CD4-positive, alpha-beta T cell treated with Interleukin-15 for 1 hour (primary cell): Measurements from ENCODE around the gene AGTR1.
"Not testable (repeated sequence)": the region's sequence is repeated elsewhere in the genome, so short reads cannot be mapped to it uniquely, and the experiment has no call there.

Experiments used
- DNase-seq: peaks from one replicate; pipeline ENCODE4 v3.0.0-alpha.2; 2020

The AGTR1 gene

GRCh38 chr3:148718982-148719862 lies 21.5 kb downstream of the AGTR1 start:
- DNase-seq, result no peak

DNA sequence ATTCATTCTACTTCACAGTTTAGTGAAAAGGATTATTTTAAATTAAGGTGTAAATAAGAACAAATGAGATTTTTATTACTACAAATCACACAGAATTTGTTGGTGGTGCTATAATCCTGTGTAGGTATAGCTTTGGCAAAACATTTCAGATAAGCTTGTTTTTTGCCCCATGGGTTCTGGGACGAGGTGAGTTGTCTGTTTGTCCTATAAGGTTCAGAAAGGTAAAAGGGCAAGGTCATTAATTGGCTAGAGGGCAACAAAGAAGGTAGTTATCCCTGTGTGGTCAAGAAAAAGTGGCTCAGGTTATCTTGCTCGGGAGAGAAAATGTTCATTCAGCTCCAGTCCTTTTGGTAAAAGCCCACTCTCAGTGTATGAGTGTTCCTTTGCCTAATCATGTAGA lies 23.2 kb downstream of the AGTR1 start:
- DNase-seq, result no peak

- no peak for DNase-seq
These were observed 25.9 kb downstream of the AGTR1 start for GRCh38 chr3:148723631-148724030.

- DNase-seq, result no peak
These were observed 29.5 kb downstream of the AGTR1 start for GRCh38 chr3:148727231-148727630.

DNA sequence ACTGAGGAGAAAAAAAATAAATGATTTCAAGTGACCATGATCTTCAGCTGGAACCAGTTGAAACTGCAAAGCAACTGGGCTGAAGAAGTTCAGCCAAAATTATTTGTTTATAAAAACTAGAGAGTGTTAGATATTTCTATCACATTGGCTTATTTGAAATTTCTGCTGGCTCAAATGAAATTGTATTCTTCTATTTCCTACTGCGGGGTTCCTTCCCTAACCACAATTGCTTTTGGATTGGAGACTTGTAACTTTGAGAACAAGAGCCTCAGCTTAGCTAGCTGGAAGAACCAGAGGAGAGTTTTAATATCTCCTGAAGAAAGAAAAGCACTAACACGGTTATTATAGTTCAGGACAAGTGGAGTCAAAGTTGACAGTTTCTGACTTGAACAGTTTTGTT lies 31.1 kb downstream of the AGTR1 start:
- DNase-seq, result no peak

DNA sequence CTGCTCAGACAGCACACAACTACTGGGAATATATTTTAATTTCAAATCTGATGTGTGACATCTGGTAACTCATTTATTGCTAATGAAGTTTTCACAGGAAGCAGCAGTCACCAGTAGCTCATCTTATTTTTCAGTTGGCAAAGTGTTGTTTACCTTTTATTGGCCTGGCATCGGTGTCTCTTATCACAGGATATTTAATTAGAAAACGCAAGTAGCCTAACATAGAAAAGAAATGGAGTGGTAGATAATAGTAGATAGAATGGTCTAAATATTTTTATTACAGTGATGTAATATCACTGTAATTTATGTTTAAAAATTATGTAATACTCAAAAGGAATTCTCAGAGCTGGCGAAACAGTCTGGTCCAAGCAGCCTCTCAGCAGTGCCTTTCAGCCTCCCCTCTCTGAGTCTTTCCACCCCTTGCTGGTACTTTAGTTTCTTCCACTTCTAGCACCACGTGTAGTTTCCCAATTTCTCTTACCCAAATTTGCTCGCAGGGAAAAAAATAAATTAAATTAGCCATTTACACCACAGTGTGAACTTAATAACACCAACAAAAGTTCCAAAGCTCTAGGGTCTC lies 31.9 kb downstream of the AGTR1 start:
- DNase-seq, result no peak

GRCh38 chr3:148730676-148731075 lies 33.0 kb downstream of the AGTR1 start:
- no peak for DNase-seq

DNA sequence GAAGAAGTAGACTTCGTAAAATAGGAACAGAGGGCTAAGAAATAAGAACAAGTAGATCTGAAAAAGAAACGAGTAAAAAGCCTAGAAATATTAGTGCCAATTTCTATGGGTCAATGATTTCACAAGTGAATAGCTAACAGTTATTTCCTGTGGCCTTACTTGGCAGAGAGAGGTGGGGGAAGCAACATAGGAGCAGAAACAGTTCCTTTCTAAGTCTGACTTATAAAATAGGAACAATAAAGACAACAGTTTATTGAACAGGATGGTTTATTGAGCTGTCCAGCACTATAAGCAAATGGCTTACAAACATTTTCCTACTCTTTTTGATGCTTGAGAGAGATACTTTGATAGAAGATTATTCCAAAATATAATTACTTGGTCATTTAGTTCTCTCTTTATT lies 37.9 kb downstream of the AGTR1 start:
- no peak for DNase-seq

DNA sequence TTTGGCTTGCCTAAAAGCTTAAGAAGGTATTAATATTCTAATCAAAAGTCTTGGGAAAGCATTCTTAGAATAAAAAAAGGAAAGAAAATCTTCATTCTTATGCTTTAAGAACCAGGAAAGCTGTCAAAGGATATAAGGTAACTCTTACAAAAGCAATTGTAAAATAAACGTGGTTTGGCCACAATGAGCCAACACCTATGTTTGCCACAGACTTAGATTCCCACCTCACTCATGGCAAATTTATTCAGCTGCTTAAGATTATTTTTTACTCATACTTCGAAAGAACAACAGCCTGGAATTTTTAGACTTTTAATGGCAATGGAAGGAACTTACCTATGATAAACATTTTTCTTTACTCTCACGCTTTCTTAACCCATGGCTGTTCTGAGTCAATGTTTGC lies 38.4 kb downstream of the AGTR1 start:
- DNase-seq, result no peak

GRCh38 chr3:148737104-148737530 lies 39.4 kb downstream of the AGTR1 start:
- no peak for DNase-seq

DNA sequence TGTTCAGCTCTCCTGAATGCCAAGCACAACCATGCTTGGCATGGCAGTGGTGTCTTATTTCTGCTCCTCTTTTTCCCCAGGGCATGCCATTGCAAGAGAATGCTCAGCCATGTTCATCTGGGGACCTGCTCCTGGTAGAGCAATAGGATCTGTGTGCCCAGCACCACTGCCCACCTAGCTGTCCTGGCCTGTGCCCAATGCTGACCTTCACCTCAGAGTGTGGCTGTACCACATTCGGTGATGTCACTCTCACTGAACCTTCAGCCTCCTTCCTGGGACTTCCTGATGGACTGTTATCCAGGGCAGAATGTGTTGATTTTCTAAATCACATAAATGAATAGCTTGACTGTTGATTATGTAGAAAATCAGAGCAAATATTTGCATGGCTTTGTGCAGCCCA lies 42.0 kb downstream of the AGTR1 start:
- DNase-seq, result no peak

GRCh38 chr3:148740291-148740690 lies 42.6 kb downstream of the AGTR1 start:
- DNase-seq, result no peak

GRCh38 chr3:148741219-148741618 lies 43.5 kb downstream of the AGTR1 start:
- DNase-seq, result no peak

GRCh38 chr3:148742118-148742517 lies 44.4 kb downstream of the AGTR1 start:
- DNase-seq, result no peak

DNA sequence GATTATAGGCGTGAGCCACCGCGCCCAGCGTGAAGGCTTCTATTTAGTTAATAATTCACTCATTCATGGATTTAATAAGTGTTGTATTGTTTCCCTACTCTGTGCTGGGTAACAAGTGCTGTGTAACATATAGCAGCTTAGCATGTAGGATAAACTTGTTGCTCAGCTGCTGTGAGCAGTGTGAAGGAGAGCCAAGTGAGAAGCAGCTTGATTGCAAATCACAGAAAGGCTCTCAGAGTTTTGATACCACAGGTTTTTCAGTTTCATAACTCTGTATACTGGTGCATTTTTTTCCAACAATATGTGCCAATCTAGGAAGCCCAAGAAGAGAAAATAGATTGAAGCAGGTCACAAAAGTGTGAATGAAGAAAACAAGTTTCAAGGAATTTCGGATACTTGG lies 48.4 kb downstream of the AGTR1 start:
- DNase-seq, result no peak

DNA sequence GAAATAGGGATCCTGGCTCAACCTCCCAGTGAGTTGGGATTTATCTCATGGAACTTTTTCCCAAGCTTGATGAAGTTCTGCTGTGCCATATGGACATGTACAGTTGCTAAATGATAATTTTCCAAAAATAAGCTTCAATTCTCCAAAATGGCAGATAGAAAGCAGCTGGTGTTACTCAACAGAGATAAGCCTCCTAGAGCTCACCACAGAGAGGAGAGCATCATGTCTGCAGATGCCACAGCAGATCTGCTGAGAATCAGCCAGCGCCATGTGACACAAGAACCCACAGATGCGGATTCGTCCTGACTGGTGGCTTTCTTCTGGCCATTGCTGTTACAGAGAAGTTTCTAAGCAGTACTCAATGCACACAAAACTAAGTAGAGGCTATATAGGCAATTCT lies 50.6 kb downstream of the AGTR1 start:
- DNase-seq, result no peak

DNA sequence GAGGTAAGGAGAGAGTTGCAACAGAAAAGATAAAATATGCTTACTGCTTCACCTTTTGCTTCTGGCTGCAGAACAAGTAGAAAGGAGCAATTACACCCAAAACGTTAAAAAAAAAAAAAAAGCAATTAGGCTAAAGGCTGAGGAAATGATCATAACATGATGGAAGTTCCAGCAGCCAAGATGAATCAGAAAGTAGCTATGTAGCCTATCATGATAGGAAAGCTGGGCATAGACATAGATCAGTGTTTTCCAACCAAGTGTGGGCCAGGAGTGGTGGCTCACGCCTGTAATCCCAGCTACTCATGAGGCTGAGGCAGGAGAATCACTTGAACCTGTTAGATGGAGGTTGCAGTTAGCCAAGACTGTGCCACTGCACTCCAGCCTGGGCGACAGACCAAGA lies 52.6 kb downstream of the AGTR1 start:
- no peak for DNase-seq

GRCh38 chr3:148751461-148751860 lies 53.8 kb downstream of the AGTR1 start:
- DNase-seq, result no peak

DNA sequence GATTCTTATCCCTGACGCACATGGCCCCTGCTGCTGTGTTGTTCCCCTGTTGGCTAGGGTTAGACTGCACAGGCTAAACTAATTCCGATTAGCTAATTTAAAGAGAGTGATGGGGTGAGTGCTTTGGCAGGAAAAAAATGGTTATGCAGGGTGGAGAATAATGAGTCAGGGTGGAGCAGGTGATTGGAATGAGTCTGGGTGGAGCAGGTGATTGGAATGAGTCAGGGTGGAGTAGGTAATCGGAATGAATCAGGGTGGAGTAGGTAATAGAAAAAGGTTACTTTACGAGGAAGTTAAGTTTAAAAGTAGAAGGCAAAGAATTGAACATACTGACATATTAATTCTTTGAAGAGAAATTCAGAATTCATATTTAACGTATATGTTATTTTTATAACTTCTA lies 55.7 kb downstream of the AGTR1 start:
- DNase-seq, result not testable (repeated sequence)

DNA sequence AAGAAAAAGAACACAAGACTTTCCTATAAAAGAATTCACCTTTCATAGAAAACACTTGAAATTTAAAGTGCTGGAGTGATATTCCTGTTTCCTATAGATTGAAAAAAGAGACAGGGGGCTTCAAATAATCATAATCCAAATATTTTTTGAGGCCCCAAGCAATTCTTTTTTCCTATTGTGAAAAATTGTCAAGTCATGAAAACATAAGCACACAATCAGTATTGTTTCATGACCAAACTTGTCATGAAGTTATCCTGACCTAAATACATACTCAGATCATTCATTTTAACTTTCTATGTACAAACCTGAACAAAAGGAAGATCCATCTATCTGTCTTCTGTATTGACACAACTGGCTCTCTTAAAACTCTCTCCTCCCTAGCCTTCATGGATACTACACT lies 57.9 kb downstream of the AGTR1 start:
- DNase-seq, result no peak

DNA sequence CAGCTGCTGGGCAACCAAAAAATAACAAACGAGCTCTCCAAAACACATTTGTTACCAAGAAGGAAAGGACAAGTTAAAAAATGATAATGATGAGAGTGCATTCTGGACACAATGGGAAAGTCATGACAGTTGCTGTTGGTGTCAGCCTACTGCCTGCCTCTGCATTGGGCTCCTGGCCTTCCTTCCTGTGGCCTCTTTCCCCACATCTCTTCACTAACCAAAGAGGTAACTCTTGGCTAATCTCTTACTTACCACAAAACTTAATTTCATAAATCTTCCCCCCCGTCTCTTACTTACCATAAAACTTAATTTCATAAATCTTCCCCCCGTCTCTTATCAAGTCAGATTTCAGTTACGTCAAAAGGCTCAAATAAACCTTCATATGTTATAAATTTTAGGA lies 58.6 kb downstream of the AGTR1 start:
- no peak for DNase-seq

DNA sequence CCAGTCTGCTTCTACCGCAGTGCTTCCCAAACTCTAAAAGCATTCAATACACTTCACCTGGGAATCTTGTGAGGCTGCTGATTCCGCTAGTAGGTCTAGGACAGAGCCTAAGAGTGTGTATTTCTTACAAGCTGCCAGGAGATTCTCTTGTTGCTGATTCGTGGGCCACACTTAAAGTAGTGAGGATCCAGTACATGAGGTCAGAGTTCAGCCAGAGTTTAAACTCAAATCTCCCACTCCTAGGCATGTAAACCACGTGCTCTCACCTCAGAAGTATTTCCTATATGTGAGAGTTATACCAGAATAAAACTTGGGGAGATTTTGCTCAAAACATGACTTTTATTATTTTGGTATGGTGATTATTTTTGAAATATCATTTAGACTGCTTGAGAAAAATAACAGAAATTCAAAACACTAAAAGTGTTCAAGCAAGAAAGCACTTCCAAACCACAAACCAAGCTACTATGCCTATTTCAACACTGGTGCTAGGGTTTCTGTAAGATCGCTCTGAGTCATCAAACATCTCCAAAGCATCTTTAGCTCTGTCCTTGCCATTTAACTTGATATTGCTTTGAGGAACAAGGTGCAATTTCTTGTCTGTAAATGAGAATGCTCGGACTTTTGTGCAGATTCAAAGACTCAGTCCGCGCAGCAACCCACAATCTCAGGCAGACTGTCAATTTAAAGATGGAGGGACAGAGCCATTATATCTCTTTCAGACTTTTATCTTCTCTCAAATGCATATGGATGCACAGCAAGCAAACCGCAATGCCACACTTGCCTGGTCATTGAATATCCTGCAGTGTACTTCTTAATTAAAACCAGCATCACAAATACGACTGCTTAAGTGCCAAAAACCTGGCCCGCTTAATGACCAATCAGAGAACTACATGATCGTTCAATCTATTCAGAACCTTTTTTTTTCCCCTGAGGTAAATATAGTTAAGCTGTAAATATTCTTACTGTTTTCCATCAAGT lies 59.8 kb downstream of the AGTR1 start:
- DNase-seq, result no peak

GRCh38 chr3:148758303-148758884 lies 60.7 kb downstream of the AGTR1 start:
- no peak for DNase-seq
